Measurements from ENCODE around the gene MTHFS. TPM values are rescaled to one million over a fixed set of nuclear protein-coding genes. Genes with fewer than 3 reads are reported as not detected.
A peak's percentile ranks its signal among the peaks of the same experiment; 100 is the strongest.

Gene MTHFS
- total RNA-seq, 3 donors from 2014 or later (not counting 1 experiment from before 2014, with no cell fraction given) = 7.0 to 10.8 (median 10.5) TPM

DNA sequence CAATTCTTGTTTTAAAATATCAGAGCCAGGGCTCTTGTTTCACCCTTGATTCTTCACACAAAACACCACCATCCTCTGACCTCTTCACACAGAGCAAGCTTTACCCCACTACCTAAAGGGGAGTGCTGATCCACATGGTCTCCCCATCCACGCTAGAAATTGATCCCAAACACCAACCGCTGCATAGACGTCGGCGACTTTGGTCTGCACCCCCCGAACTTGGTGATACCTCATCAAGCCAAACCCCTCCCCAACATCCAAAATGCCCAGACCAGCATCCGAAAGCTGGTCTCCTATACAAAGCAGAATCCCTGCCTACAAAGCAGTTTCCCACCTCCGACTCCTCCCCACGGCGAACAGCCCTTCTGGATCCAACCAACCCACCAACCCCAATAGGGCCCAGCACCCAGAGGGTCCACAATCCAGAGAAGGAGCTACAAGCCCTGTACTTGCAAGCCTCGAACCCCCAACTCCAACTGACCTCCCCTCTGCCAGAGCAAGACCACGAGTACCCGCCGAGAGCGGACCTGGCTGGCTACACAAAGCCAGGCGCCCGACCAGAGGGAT lies 25.8 kb upstream of the MTHFS start:
- intact Hi-C loops (cut with micrococcal nuclease) = loop anchor here (1.0 to 5.0 kb wide), 4 partner anchors 25 to 231 kb away; partner anchors contain the start of gene MTHFS
- TF ChIP-seq CTCF (IDR thresholded peaks at IDR 0.05) = no peak
- H3K27me3 Mint-ChIP-seq (ENCODE audit: low read depth in 2 of 2) = no peaks in the 10 kb centered on the region
- DNase-seq (no peak), ATAC-seq (no peak)
- peak overlapping the region; percentile 96 to 100 for H3K27ac Mint-ChIP-seq
- peaks cover 20% of the 10 kb centered on the region for H3K36me3 Mint-ChIP-seq
- H3K27me3 ChIP-seq (ENCODE audit: control insufficient read depth, insufficient read depth, low read length) = no peaks in the 10 kb centered on the region
- peak overlapping the region; percentile 99 for H3K4me3 ChIP-seq (ENCODE audit: low read length)
- 40% methylated on average over 17 of the region's 17 CpGs for WGBS (ENCODE audit: insufficient coverage)
- H3K9me3 ChIP-seq (ENCODE audit: control insufficient read depth, insufficient read depth, low read length) = peaks cover 36% of the 10 kb centered on the region
- H3K27ac ChIP-seq (ENCODE audit: low read length) = peak overlapping the region; percentile 99
- H3K4me3 Mint-ChIP-seq = peak overlapping the region; percentile 96
- H3K4me1 Mint-ChIP-seq = peaks cover 27 to 29% of the 10 kb centered on the region in 2 donors
- peaks cover 13% of the 10 kb centered on the region for H3K4me1 ChIP-seq (ENCODE audit: control insufficient read depth, insufficient read depth, low read length)
- peaks cover 5% of the 10 kb centered on the region for H3K36me3 ChIP-seq (ENCODE audit: control insufficient read depth, insufficient read depth, low read length)
- H3K9me3 Mint-ChIP-seq = peaks cover 7 to 12% of the 10 kb centered on the region in 2 donors

DNA sequence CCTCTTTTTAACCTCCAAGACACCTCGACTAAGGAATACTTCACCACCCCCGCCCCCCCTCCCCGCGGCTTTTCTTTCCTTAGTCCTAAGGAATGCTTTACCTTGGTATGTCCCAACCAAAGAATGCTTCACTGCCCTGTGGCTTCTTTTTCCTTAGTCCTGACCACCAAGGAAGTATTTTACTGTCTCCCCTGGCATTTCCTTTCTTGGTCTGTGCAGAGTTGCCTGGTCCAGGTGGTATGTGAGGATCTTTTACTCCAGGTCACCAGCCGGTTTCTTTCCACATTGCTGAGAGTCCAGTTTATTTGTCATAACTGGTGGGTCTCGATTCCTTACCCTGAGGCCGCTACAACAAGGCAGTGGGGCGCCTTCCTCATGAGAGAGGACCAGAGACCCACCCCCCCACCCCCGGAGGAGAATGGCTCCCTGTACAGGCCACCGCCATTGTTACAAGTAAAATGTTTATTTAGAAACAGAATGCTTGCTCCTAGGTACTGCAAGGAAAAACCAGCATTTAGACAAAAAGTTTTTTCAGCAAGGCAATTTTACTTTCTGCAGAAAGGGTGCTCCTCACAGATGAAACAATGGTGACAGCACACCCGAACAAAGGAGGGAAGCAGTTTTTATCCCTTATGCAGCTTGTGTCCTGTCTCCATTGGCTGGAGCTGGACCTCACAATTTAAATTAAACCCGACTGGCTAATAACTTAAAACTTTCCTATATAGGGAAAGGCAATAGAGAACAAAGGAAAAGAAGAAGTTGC lies 23.1 kb upstream of the MTHFS start:
- intact Hi-C loops (cut with micrococcal nuclease) = loop anchor here (5.0 kb wide), 1 partner anchor 47 kb away; no protein-coding TSS in a partner anchor
- H3K27me3 Mint-ChIP-seq (ENCODE audit: low read depth in 2 of 2) = no peaks in the 10 kb centered on the region
- no peaks in the 10 kb centered on the region for H3K27me3 ChIP-seq (ENCODE audit: control insufficient read depth, insufficient read depth, low read length)
- ATAC-seq (no peak), DNase-seq (peak in 1 of 2 donors; percentile 12)
- no peak overlapping the region for H3K4me3 ChIP-seq (ENCODE audit: low read length)
- no peak for TF ChIP-seq CTCF (IDR thresholded peaks at IDR 0.05)
- peaks cover 31% of the 10 kb centered on the region for H3K36me3 Mint-ChIP-seq
- peaks cover 52% of the 10 kb centered on the region for H3K9me3 ChIP-seq (ENCODE audit: control insufficient read depth, insufficient read depth, low read length)
- H3K27ac ChIP-seq (ENCODE audit: low read length) = no peak overlapping the region
- H3K4me3 Mint-ChIP-seq = peak overlapping the region; percentile 28
- over 99% methylated on average over 8 of the region's 12 CpGs for WGBS (ENCODE audit: insufficient coverage)
- H3K27ac Mint-ChIP-seq = no peak overlapping the region
- H3K4me1 Mint-ChIP-seq = peaks cover 27 to 29% of the 10 kb centered on the region in 2 donors
- peaks cover 13% of the 10 kb centered on the region for H3K4me1 ChIP-seq (ENCODE audit: control insufficient read depth, insufficient read depth, low read length)
- peaks cover 5% of the 10 kb centered on the region for H3K36me3 ChIP-seq (ENCODE audit: control insufficient read depth, insufficient read depth, low read length)
- H3K9me3 Mint-ChIP-seq = peaks cover 7 to 24% of the 10 kb centered on the region in 2 donors

DNA sequence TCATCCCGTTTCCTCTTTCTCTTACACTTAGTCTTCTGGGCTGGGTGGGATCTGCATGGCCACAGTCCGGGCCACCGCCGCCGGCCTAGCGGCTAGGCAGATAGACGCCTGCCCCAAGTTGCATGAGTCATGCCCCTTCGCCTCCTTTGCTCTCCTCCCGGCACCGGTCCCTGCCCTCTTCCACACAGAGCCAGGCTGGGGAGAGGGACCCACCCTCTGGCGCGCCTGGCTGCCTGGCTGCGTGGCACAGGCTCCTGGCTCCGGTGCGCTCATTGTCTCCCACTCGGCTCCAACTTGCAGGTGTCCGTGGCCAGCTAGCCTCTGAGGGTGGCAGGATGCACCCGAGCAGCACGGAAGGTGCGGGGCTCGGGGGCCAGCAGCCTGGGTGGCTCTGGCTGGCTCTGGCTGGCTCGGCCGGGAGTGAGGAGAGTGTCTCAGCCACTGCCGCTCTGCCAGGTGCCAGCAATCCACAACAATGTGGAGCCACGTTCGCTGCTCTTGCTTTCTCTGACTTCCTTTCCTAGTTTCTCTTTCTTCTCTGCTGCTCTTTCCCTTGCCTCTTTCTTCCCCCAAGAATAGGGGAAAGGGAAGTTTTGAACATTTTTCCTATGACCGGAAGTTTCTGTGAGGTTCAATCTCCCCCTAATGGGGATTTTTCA lies 22.4 kb upstream of the MTHFS start:
- Mint-ChIP-seq H3K4me1 (peaks cover 27 to 29% of the 10 kb centered on the region in 2 donors), H3K4me3 (peak overlapping the region; percentile 7), H3K36me3 (peaks cover 31% of the 10 kb centered on the region), H3K27me3 (ENCODE audit: low read depth in 2 of 2) (no peaks in the 10 kb centered on the region), H3K9me3 (peaks cover 7 to 27% of the 10 kb centered on the region in 2 donors), H3K27ac (no peak overlapping the region)
- H3K9me3 ChIP-seq (ENCODE audit: control insufficient read depth, insufficient read depth, low read length) = peaks cover 57% of the 10 kb centered on the region
- H3K27me3 ChIP-seq (ENCODE audit: control insufficient read depth, insufficient read depth, low read length) = no peaks in the 10 kb centered on the region
- intact Hi-C loops (cut with micrococcal nuclease) = no loop called here
- WGBS (ENCODE audit: insufficient coverage) = 98% methylated on average over 26 of the region's 27 CpGs
- no peak overlapping the region for H3K27ac ChIP-seq (ENCODE audit: low read length)
- TF ChIP-seq CTCF (IDR thresholded peaks at IDR 0.05) = no peak
- H3K36me3 ChIP-seq (ENCODE audit: control insufficient read depth, insufficient read depth, low read length) = peaks cover 5% of the 10 kb centered on the region
- H3K4me1 ChIP-seq (ENCODE audit: control insufficient read depth, insufficient read depth, low read length) = peaks cover 9% of the 10 kb centered on the region
- H3K4me3 ChIP-seq (ENCODE audit: low read length) = no peak overlapping the region
- ATAC-seq (no peak), DNase-seq (no peak)
